ENCODE data around the gene APPL2. TPM values are rescaled to one million over a fixed set of nuclear protein-coding genes. Genes with fewer than 3 reads are reported as not detected.

Gene APPL2
- total RNA-seq, 6 experiments from 2014 or later = 10.2 to 23.2 (median 16.5) TPM

- 97% methylated on average over 5 of the region's 6 CpGs for WGBS (ENCODE audit: insufficient coverage, low coverage, low lambda C conversion rate, missing lambda C conversion rate)
- no peak for DNase-seq
- intact Hi-C loops (cut with DNase I) = no loop called here
- Histone ChIP-seq H3K4me3 (no peak overlapping the region), H3K4me1 (peaks cover 0 to 32% (median 3%) of the 10 kb centered on the region in 4 donors), H3K9me3 (no peaks in the 10 kb centered on the region), H3K36me3 (peaks cover 0 to 6% (median 1%) of the 10 kb centered on the region in 4 donors), H3K27me3 (no peaks in the 10 kb centered on the region), H3K27ac (no peak overlapping the region)
- TF ChIP-seq POLR2A (IDR thresholded peaks at IDR 0.05) (no peak), CTCF (IDR thresholded peaks at IDR 0.05) (no peak)
- no peak for ATAC-seq
Measured at GRCh38 chr12:105220150-105220928, 15.6 kb downstream of the APPL2 start.

- Histone ChIP-seq H3K4me3 (no peak overlapping the region), H3K36me3 (peaks cover 0 to 6% (median 1%) of the 10 kb centered on the region in 4 donors), H3K9me3 (no peaks in the 10 kb centered on the region), H3K27me3 (no peaks in the 10 kb centered on the region), H3K4me1 (peaks cover 0 to 41% (median 6%) of the 10 kb centered on the region in 4 donors), H3K27ac (no peak overlapping the region)
- no peak for DNase-seq
- WGBS (ENCODE audit: insufficient coverage, low coverage, low lambda C conversion rate, missing lambda C conversion rate) = 62% methylated on average over 4 of the region's 4 CpGs
- no peak for TF ChIP-seq POLR2A (IDR thresholded peaks at IDR 0.05)
- TF ChIP-seq CTCF (IDR thresholded peaks at IDR 0.05) = no peak
- no peak for ATAC-seq
- intact Hi-C loops (cut with DNase I) = no loop called here
Measured at GRCh38 chr12:105219261-105220028, 16.5 kb downstream of the APPL2 start.

GRCh38 chr12:105218434-105218833, 17.5 kb downstream of the APPL2 start:
- Histone ChIP-seq H3K27me3 (no peaks in the 10 kb centered on the region), H3K36me3 (peaks cover 0 to 6% (median 1%) of the 10 kb centered on the region in 4 donors), H3K27ac (no peak overlapping the region), H3K4me1 (peaks cover 0 to 37% (median 6%) of the 10 kb centered on the region in 4 donors), H3K9me3 (no peaks in the 10 kb centered on the region), H3K4me3 (no peak overlapping the region)
- TF ChIP-seq CTCF (IDR thresholded peaks at IDR 0.05) (no peak), POLR2A (IDR thresholded peaks at IDR 0.05) (no peak)
- no peak for ATAC-seq
- 89% methylated on average over 6 of the region's 7 CpGs for WGBS (ENCODE audit: insufficient coverage, low coverage, low lambda C conversion rate, missing lambda C conversion rate)
- no peak for DNase-seq
- intact Hi-C loops (cut with DNase I) = no loop called here

GRCh38 chr12:105214670-105215375, 21.2 kb downstream of the APPL2 start:
- WGBS (ENCODE audit: insufficient coverage, low coverage, low lambda C conversion rate, missing lambda C conversion rate) = 28% methylated on average over 9 of the region's 9 CpGs
- Histone ChIP-seq H3K27ac (peak overlapping the region; percentile 58 to 82 (median 79)), H3K9me3 (no peaks in the 10 kb centered on the region), H3K27me3 (no peaks in the 10 kb centered on the region), H3K36me3 (peaks cover 0 to 6% (median 0%) of the 10 kb centered on the region in 4 donors), H3K4me1 (peaks cover 0 to 34% (median 6%) of the 10 kb centered on the region in 4 donors), H3K4me3 (no peak overlapping the region)
- DNase-seq (peak; percentile 84 to 92 (median 90)), ATAC-seq (peak; percentile 88 to 92 (median 88))
- intact Hi-C loops (cut with DNase I) = no loop called here
- no peak for TF ChIP-seq CTCF (IDR thresholded peaks at IDR 0.05)
- TF ChIP-seq POLR2A (IDR thresholded peaks at IDR 0.05) = no peak

Data from right lobe of liver (tissue), 6 donors.